ENCODE data around the gene PDHX.

Gene PDHX

GRCh38 chr11:34990916-34991315 lies 74.5 kb downstream of the PDHX start:
- DNase-seq (ENCODE audit: low read depth), result no peak

GRCh38 chr11:34994854-34995253 lies 78.4 kb downstream of the PDHX start:
- DNase-seq (ENCODE audit: low read depth), result no peak

GRCh38 chr11:34996958-34997357 lies 80.5 kb downstream of the PDHX start:
- DNase-seq (ENCODE audit: low read depth), result no peak

- peak; percentile 41 for DNase-seq (ENCODE audit: low read depth)
Measured at GRCh38 chr11:34997952-34998528, 81.6 kb downstream of the PDHX start.

GRCh38 chr11:34999453-34999852 lies 83.0 kb downstream of the PDHX start:
- no peak for DNase-seq (ENCODE audit: low read depth)

GRCh38 chr11:35003186-35003585 lies 86.8 kb downstream of the PDHX start:
- peak; percentile 12 for DNase-seq (ENCODE audit: low read depth)

GRCh38 chr11:35003658-35004057 lies 87.2 kb downstream of the PDHX start:
- peak; percentile 33 for DNase-seq (ENCODE audit: low read depth)

GRCh38 chr11:35005141-35005780 lies 88.8 kb downstream of the PDHX start:
- DNase-seq (ENCODE audit: low read depth), result no peak

- no peak for DNase-seq (ENCODE audit: low read depth)
Measured at GRCh38 chr11:35006389-35007128, 90.1 kb downstream of the PDHX start.

- no peak for DNase-seq (ENCODE audit: low read depth)
Measured at GRCh38 chr11:35007277-35007676, 90.9 kb downstream of the PDHX start.

GRCh38 chr11:35009191-35009943 lies 92.9 kb downstream of the PDHX start:
- peak; percentile 90 for DNase-seq (ENCODE audit: low read depth)

GRCh38 chr11:35009944-35010342 lies 93.5 kb downstream of the PDHX start:
- DNase-seq (ENCODE audit: low read depth), result no peak

- DNase-seq (ENCODE audit: low read depth), result no peak
Measured at GRCh38 chr11:35010654-35011053, 94.2 kb downstream of the PDHX start.

GRCh38 chr11:35011389-35011788 lies 95.0 kb downstream of the PDHX start:
- DNase-seq (ENCODE audit: low read depth), result peak; percentile 69

GRCh38 chr11:35011944-35012343 lies 95.5 kb downstream of the PDHX start:
- no peak for DNase-seq (ENCODE audit: low read depth)

GRCh38 chr11:35012467-35013191 lies 96.2 kb downstream of the PDHX start:
- DNase-seq (ENCODE audit: low read depth), result no peak

- peak; percentile 34 for DNase-seq (ENCODE audit: low read depth)
Measured at GRCh38 chr11:35013514-35014233, 97.3 kb downstream of the PDHX start.

- DNase-seq (ENCODE audit: low read depth), result peak; percentile 93
Measured at GRCh38 chr11:35014346-35014745, 97.9 kb downstream of the PDHX start.

- no peak for DNase-seq (ENCODE audit: low read depth)
Measured at GRCh38 chr11:35015621-35016387, 99.4 kb downstream of the PDHX start.

- DNase-seq (ENCODE audit: low read depth), result no peak
Measured at GRCh38 chr11:35016916-35017315, 100.5 kb downstream of the PDHX start.

Measured in EH (cell line).